ENCODE measurements around the gene JPT1.

DNA sequence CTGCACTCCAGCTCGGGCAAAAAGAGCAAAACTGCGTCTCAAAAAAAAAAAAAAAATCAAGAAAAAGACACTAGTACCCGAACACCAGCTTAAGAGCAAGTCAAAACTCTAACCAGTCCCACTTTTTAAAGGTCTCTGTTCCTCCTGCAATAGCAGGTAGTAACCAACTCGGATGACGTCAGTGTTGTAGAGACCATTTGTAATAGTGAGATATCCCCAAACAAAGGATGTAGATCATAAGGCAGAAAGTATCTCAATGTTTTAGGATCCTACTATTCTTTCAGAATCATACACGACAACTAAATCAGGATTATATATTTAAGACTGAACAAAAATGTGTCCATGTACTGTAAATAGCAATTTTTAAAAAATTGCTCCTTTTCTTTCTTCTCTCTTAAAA lies 2.4 kb downstream of the JPT1 start:
- TF ChIP-seq POLR2A (IDR thresholded peaks at IDR 0.05), result no peak
- TF ChIP-seq, protein P1, sequence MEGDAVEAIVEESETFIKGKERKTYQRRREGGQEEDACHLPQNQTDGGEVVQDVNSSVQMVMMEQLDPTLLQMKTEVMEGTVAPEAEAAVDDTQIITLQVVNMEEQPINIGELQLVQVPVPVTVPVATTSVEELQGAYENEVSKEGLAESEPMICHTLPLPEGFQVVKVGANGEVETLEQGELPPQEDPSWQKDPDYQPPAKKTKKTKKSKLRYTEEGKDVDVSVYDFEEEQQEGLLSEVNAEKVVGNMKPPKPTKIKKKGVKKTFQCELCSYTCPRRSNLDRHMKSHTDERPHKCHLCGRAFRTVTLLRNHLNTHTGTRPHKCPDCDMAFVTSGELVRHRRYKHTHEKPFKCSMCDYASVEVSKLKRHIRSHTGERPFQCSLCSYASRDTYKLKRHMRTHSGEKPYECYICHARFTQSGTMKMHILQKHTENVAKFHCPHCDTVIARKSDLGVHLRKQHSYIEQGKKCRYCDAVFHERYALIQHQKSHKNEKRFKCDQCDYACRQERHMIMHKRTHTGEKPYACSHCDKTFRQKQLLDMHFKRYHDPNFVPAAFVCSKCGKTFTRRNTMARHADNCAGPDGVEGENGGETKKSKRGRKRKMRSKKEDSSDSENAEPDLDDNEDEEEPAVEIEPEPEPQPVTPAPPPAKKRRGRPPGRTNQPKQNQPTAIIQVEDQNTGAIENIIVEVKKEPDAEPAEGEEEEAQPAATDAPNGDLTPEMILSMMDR (IDR thresholded peaks at IDR 0.05), result no peak

All from vagina (tissue), 2 donors.